Left hindlimb (tissue), 1 donor: Measurements from ENCODE around the gene BBS7.

ENCODE experiments used
- DNase-seq: peaks from one replicate; pipeline ENCODE4 v3.0.0-alpha.2; 2018

The BBS7 gene

GRCh38 chr4:121869841-121870822 is at the start of gene BBS7:
Gene BBS7, minus strand, starts transcription at chr4:121870474. Its CDS starts 161 bp downstream, at chr4:121870313.
- peak; percentile 98 for DNase-seq

- no peak for DNase-seq
These were observed 43.4 kb upstream of the BBS7 start for GRCh38 chr4:121913667-121914066.

DNA sequence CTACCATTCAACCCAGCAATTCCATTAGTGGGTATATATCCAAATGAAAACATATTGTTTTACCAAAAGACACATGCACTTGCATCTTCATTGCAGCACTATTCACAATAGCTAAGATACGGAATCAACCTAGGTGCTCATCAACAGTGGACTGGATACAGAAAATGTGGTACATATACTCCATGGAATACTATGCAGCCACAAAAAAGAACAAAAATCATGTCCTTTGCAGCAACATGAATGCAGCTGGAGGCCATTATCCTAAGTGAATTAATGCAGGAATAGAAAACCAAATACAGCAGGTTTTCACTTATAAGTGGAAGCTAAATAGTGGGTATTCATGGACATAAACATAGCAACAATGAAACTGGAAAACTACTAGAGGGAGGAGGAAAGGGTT is 38.1 kb upstream of the BBS7 start:
- no peak for DNase-seq

GRCh38 chr4:121900132-121900983 is 30.1 kb upstream of the BBS7 start:
- peak; percentile 31 for DNase-seq

DNA sequence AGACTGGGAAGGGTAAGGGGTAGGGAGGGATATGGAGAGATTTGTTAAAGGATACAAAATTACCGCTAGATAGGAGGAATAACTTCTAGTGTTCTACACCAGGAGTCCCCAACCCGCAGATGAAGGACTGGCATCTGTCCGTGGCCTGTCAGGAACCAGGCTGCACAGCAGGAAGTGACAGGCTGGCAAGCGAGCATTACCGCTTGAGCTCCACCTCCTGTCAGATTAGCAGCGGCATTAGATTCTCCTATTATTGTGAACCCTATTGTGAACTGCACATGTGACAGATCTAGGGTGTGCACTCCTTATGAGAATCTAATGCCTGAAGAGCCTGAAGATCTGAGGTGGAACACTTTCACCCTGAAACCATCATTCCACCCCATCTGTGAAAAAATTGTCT is 27.9 kb upstream of the BBS7 start:
- no peak for DNase-seq

GRCh38 chr4:121888134-121888533 is 17.9 kb upstream of the BBS7 start:
- no peak for DNase-seq

GRCh38 chr4:121885115-121885514 is 14.8 kb upstream of the BBS7 start:
- DNase-seq = no peak

DNA sequence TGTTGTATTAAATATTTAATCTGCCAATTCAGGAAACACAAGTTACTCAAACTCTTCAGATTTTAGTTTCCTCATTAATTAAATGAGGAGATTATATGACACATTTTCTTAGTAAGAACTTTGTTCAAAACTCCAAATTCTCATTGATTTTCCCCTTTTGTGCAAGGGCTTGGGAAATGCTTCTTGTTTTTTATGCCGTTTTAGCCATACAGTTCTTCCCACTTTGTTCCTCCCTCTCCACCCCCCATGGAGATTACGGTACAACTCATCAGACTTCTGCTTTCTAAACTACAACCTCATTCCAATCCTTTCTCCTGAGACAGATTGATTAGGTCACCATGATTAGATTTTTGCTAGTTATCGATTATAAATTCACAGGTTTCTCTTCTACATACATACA is 10.9 kb upstream of the BBS7 start:
- DNase-seq = no peak

GRCh38 chr4:121879135-121879534 is 8.9 kb upstream of the BBS7 start:
- DNase-seq = no peak

DNA sequence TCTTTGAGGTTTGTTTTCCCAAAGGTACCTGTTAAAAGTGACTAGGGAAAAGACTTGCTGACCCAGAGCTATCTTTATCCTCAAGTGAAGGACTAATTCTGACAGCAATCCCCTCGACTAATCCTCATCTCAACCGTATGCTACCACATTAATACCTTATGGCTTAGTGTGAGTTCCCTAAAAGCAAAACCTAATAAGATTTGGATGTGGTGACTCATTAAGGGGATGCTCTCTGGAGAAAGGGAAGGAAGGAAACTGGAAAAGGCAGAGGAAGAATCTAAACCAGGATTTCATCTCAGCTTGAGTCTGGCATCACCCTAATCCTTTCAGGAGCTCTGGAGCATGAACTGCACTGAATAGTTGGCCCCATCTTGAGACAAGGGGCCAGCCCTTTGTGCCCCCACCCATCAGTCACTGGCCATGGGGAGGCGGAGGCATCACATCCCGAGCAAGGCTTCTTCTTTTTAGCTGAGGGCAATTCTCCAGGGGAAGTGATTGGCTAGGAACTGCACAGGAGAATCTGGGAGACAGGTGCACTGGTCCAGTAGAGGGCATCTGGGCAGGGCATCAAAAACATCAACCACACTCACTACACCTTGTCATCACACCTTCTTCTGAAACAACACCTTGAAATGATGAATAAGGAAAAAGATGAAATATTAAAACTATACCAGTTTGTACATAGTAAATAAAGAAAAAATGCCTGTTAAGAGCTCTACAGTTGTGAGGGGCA is 6.9 kb upstream of the BBS7 start:
- DNase-seq = no peak

GRCh38 chr4:121876070-121876469 is 5.8 kb upstream of the BBS7 start:
- DNase-seq = no peak

DNA sequence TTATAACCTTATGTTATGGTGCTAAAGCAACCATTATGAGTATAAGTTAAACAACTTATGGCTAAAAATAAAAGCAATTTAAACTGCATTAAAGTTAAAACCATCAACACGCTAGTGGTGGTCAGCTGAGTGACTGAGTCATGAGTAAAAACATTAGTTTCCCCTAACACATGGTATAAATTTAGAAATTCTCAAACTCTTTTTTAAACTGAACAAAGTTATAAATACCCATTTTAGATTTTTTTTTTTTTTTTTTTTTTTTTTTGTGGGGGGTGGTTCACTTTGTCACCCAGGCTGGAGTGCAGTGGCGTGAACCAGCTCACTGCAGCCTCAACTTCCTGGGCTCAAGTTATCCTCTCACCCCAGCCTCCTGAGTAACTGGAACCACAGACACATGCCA is 5.4 kb upstream of the BBS7 start:
- no peak for DNase-seq

- no peak for DNase-seq
These were observed 3.3 kb upstream of the BBS7 start for GRCh38 chr4:121873604-121874003.

DNA sequence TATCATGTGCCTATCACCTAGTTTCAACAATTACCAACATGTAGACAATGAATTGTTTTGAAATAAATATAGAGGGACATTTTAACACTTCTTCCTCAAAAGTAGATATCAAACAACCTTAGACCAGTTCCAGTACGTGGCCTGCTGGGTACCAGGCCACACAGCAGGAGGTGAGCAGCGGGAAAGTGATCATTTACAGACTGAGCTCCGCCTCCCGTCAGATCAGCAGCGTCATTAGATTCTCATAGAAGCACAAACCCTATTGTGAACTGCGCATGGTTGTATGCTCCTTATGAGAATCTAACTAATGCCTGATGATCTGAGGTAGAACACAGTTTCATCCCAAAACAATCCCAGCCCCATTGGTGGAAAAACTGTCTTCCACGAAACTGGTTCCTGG is 6.5 kb downstream of the BBS7 start:
- no peak for DNase-seq

- no peak for DNase-seq
These were observed 8.8 kb downstream of the BBS7 start for GRCh38 chr4:121861426-121861825.

DNA sequence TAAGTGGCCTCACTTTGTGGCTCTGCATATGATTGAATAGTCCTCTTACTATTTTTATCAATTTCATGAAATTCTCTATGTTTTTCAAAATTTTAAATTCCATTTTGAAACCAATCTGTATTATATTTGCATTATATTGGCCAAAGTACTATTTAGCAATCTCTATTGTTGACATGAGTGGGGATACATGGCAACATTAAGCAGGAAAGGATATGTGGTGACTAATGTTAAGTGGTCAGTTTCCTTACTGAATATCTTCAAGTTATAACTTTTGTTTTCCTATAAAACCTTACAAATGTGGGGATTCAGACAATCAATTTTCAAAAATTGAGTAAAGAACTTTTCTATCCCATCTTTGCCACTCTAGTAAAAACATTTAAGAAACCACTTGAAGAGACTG is 10.2 kb downstream of the BBS7 start:
- no peak for DNase-seq

- DNase-seq = no peak
These were observed 18.9 kb downstream of the BBS7 start for GRCh38 chr4:121851354-121851753.

- no peak for DNase-seq
These were observed 23.6 kb downstream of the BBS7 start for GRCh38 chr4:121846662-121847061.

GRCh38 chr4:121842862-121843261 is 27.4 kb downstream of the BBS7 start:
- DNase-seq = no peak

GRCh38 chr4:121838136-121838535 is 32.1 kb downstream of the BBS7 start:
- no peak for DNase-seq

DNA sequence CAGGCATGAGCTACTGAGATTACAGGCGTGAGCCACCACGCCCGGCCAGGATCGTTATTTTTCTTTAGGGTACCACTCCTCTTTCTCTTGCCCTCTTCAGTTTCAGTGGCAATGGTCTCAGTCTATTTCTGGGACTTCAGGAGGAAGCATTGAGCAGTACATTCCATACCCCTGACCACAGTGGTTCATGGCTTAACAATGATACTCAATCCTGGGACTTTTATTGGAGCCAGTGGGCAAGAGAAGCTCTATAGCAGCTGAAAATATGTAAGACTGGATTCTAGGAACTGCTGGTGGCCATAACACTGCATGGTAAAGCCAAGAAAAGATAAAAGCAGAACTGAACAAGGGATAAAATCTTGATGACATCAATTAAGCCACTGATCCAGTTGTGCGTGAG is 40.8 kb downstream of the BBS7 start:
- no peak for DNase-seq

DNA sequence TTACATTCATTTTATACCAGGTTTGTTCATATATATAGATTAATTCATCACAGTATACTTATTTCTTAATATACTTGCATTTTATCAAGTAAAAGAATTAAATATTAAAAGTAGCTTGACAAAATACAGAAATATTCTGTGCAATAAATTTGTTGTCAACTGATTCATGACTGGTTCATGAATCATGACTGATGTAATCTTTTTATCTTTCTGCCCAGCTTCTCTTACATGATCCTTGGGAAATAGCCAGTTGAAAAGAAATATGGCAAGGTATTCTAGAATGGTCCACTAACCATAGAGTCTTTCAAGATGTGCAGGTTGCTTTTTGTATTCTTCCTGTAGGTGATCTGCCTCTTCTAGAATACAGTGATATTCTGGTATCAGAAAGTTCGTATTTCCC is 42.4 kb downstream of the BBS7 start:
- no peak for DNase-seq

DNA sequence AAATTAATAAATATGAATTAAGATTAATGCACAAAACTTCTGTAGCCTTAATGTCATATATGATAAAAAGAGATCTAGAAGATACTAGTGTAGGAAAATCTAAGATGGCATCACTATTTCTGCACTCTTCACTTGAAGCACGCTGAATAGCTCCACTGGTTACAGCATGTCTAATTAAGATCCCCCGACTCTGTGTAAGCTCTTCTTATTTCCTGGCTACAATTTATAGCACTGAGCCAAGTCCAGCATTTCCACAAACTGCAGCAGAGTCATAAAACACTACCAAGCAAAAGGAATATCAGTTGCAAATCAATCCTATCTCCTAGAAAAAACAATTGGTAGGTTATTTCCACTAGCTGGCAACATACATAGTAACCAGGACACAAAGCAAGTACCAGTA is 45.3 kb downstream of the BBS7 start:
- DNase-seq = no peak
